HG02840 (cell line): ENCODE results near the gene DENND2C.

Experiments
- ATAC-seq: cut with Tn5 transposase; IDR thresholded peaks from one replicate; pipeline ENCODE4 v1.9.1; 2021; ENCODE audit warnings: mild to moderate bottlenecking, moderate library complexity, moderate number of reproducible peaks; ENCODE audit not compliant: unreplicated experiment, low FRiP score

Gene DENND2C

GRCh38 chr1:114552106-114552639 lies 117.7 kb downstream of the DENND2C start:
- no peak for ATAC-seq

GRCh38 chr1:114551400-114551799 lies 118.4 kb downstream of the DENND2C start:
- no peak for ATAC-seq

GRCh38 chr1:114550336-114550735 lies 119.5 kb downstream of the DENND2C start:
- ATAC-seq = no peak

- ATAC-seq = no peak
These were observed 120.7 kb downstream of the DENND2C start for GRCh38 chr1:114549137-114549536.

- no peak for ATAC-seq
These were observed 122.8 kb downstream of the DENND2C start for GRCh38 chr1:114547076-114547475.

GRCh38 chr1:114545796-114546195 lies 124.1 kb downstream of the DENND2C start:
- no peak for ATAC-seq

GRCh38 chr1:114545315-114545714 lies 124.5 kb downstream of the DENND2C start:
- no peak for ATAC-seq

GRCh38 chr1:114540821-114541220 lies 129.0 kb downstream of the DENND2C start:
- ATAC-seq = no peak

- no peak for ATAC-seq
These were observed 129.6 kb downstream of the DENND2C start for GRCh38 chr1:114540272-114540671.

- ATAC-seq = no peak
These were observed 133.8 kb downstream of the DENND2C start for GRCh38 chr1:114536043-114536442.

GRCh38 chr1:114535401-114535800 lies 134.4 kb downstream of the DENND2C start:
- no peak for ATAC-seq
